HG03103 (cell line): Measurements from ENCODE around the gene CHMP3.
"Not testable (repeated sequence)": the region's sequence is repeated elsewhere in the genome, so short reads cannot be mapped to it uniquely, and the experiment has no call there.

ENCODE experiments used
- ATAC-seq: cut with Tn5 transposase; IDR thresholded peaks from one replicate; pipeline ENCODE4 v1.9.1; 2021; ENCODE audit warnings: low read depth; ENCODE audit not compliant: unreplicated experiment

CHMP3 gene

DNA sequence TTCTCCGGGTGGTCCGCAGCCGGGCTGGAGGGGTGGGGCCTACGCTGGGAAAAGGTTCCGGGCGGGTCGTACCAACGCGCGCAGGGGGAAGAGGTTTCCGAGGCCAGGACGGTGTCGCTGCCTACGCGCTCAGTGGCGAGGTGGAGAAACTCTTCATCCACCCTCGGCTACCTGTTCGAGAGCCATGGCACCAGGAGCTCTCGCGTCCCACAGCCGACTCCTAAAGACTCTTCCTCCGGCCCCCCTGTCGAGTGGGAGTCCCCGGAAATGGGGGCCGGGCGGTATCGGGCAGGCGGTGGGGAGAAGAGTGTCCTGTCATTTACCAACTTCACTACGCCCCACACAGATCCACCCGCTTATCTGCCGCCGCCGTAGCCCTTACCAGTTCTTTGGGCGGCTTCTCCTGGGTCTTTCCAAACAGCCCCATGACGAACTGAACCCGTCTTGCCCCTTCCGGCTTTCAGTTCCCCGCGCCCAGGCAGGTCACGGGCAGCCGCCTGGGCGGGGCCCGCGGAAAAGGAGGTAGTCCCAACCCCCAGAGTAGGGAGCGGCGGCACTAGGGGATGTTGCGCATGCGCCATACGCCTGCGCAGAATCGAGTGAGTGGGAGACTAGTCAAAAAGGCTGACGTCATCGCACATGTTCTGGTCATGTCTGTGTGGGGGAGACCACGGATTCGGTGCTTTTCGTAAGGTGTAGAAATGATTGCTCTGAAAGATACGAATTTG lies at the start of gene CHMP3:
Gene CHMP3 (minus strand): TSS at position 522 of the 728 bp plus-strand sequence. CDS start 95 bp downstream, at position 427.
- ATAC-seq, result peak; percentile 79

DNA sequence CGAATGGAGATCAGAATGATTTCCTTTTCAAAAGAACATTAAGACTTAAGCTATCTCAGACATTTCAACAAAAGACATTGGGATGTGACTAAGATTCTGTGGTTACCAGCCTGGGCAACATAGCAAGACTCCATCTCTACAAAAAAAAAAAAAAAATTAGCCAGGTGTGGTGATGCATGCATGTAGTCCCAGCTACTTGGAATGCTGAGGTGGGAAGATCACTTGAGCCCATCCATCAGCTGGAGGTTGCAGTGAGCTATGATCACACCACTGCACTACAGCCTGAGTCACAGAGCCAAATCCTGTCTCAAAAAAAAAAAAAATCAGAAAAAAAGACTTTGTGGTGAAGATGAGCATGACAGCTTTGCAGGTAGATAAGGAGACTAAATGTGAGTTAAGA lies 47.6 kb upstream of the CHMP3 start:
- ATAC-seq, result no peak

- ATAC-seq, result no peak
Observed at GRCh38 chr2:86608832-86609410, 45.7 kb upstream of the CHMP3 start.

DNA sequence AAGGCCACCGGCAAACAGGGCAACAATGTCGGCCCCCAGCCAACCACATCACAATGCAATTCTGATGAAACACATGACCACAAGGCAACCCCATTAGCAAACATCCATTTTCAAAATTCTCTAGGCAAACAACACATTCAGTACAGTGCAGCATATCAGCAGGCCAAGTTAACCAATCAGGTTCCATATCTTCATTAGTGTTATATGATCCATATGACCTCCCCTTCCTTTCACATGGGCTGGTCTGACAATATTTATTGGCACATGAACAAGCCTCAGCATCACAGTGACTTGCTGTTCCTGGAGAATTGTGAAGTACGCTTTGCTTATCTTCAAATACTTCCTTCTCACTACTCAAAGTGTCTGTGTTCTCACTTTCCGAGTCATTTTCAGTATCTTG lies 40.7 kb upstream of the CHMP3 start:
- ATAC-seq, result no peak

GRCh38 chr2:86598966-86599365 lies 35.7 kb upstream of the CHMP3 start:
- no peak for ATAC-seq

- no peak for ATAC-seq
Observed at GRCh38 chr2:86596118-86596517, 32.9 kb upstream of the CHMP3 start.

- ATAC-seq, result no peak
Observed at GRCh38 chr2:86593266-86593665, 30.0 kb upstream of the CHMP3 start.

DNA sequence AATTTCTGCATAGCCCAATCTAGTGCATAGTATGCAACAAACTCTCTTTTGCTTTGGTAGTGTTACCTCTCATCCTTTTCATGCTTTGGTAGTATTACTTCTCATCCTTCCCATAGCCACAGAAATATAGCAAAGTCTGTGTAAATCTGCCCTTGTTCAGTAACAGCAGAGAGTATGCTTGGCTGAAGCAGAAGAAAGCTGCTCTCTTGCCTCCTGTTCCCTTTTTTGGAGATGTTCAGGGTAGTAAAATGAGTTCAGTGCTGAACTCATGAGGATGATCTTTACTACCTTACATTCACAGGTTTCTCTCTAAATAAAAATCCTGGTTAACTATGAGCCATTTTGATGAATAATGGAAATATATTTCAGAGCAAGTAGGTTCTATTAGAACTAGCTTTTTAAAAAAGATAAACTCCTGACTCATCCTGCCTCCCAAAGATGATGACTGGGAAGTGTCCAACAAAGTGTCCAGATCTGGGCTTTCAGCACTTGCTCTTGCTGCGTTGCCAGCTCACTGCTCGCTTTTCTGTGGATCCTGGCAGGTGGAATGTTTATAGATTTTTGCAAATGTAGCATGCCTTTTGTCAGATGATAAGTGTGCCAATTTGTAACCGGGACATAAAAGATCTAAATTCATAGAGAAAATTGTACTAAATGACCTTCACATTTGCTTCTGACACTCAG lies 29.4 kb upstream of the CHMP3 start:
- no peak for ATAC-seq

DNA sequence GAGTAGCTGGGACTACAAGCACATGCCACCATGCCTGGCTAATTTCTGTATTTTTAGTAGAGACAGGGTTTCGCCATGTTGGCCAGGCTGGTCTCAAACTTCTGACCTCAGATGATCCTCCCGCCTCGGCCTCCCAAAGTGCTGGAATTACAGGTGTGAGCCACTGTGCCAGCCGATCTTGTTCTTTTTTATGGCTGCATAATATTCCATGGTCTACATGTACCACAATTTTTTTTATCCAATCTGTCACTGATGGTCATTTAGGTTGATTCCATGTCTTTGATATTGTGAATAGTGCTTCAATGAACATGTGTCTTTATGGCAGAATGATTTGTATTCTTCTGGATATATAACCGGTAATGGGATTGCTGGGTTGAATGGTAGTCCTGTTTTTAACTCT lies 26.5 kb upstream of the CHMP3 start:
- not testable (repeated sequence) for ATAC-seq

DNA sequence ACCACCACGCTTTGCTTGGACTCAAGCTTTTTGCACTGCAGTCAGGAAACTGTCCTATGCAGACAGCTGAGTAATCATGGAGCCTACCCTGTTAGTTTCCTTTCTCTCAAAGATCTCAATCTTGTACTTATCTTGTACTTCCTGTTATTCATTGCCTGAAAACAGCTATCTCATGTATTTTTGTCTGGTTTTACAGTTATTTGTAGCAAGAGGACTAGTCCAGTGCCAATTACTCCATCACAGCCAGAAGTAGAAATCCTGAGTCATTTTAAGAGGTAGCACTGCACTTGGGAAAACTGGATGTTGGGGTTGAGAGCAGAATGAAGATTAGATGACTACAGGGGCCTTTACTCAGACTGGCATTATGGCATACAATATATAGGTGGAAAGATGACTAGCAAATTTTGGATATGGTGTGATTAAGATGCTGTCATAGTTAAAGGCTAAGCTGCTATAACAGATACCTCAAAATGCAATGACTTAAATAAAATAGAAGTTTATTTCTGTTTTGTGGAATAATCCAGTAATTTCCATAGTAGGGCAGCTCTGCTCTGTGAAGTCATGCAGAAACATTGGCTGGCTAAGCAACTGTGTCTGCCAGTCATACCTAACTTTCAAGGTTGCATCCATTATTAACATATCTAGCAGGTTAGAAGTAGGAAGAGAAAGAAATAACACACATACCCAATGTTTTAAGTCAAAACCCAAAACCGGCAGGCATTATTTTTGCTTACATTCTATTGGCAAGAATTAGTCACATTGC lies 21.1 kb upstream of the CHMP3 start:
- peak; percentile 60 for ATAC-seq

GRCh38 chr2:86580560-86580959 lies 17.3 kb upstream of the CHMP3 start:
- no peak for ATAC-seq

GRCh38 chr2:86577817-86578456 lies 14.7 kb upstream of the CHMP3 start:
- ATAC-seq, result no peak

- ATAC-seq, result no peak
Observed at GRCh38 chr2:86570059-86570458, 6.8 kb upstream of the CHMP3 start.

GRCh38 chr2:86566821-86567190 lies 3.6 kb upstream of the CHMP3 start:
- no peak for ATAC-seq

DNA sequence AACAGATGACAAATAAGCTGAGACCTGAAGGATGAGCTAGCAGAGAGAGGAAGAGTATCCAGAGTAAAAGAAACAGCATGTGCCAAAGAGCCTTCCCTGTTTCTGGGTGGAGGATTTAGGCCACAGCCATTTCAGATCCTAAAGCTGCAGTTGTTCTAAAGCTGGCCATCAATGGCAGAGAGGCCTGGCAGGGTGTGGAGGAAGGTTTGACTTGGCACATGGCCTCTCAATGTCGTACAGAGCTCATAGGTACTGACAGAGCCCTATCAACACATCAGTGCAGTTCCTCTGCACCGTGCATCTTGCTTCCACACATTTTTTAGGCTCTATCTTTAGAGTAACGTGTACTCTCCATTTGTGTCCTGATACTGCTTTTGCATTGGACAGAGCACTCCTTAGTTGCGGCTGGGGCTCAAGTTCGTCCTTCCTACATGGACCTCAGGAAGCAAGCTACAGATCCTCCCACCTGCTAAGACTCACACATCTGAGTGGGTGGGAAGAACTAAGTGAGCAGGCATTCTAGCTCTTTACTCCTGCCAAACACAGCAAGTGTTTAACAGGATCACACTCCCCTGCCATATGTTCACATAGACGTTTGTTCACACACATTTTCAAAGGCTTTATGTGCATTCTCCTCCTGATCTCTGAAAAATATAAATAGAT lies 3.0 kb upstream of the CHMP3 start:
- ATAC-seq, result no peak

- ATAC-seq, result no peak
Observed at GRCh38 chr2:86563650-86564061, 413 bp upstream of the CHMP3 start.

GRCh38 chr2:86562485-86562921 lies 740 bp downstream of the CHMP3 start:
- peak; percentile 7 for ATAC-seq

GRCh38 chr2:86557836-86558235 lies 5.4 kb downstream of the CHMP3 start:
- ATAC-seq, result no peak

GRCh38 chr2:86556508-86556907 lies 6.7 kb downstream of the CHMP3 start:
- no peak for ATAC-seq

DNA sequence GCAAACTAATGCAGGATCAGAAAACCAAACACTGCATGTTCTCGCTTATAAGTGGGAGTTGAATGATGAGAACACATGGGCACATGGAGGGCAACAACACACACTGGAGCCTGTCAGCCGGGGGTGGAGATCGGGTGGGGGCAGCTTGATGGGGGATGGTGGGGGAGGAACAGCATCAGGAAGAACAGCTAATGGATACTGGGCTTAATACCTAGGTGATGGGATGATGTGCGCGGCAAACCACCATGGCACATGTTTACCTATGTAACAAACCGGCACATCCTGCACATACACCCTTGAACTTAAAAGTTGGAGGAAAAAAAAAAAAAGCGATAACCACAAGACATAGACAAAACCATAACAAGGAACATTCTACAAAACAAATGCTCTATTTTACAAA lies 10.4 kb downstream of the CHMP3 start:
- no peak for ATAC-seq
